ENCODE results near the gene AGPAT3.

Gene AGPAT3

GRCh38 chr21:43957128-43957571, 92.1 kb downstream of the AGPAT3 start:
- no peak for DNase-seq (ENCODE audit: low read depth)

- DNase-seq (ENCODE audit: low read depth): no peak
Observed at GRCh38 chr21:43957611-43958362, 92.8 kb downstream of the AGPAT3 start.

GRCh38 chr21:43958364-43959158, 93.5 kb downstream of the AGPAT3 start:
- DNase-seq (ENCODE audit: low read depth): no peak

GRCh38 chr21:43959231-43960116, 94.5 kb downstream of the AGPAT3 start:
- no peak for DNase-seq (ENCODE audit: low read depth)

- DNase-seq (ENCODE audit: low read depth): no peak
Observed at GRCh38 chr21:43961382-43961909, 96.4 kb downstream of the AGPAT3 start.

GRCh38 chr21:43965911-43966585, 101.0 kb downstream of the AGPAT3 start:
- DNase-seq (ENCODE audit: low read depth): no peak

GRCh38 chr21:43966946-43967512, 102.0 kb downstream of the AGPAT3 start:
- no peak for DNase-seq (ENCODE audit: low read depth)

GRCh38 chr21:43967981-43968380, 103.0 kb downstream of the AGPAT3 start:
- no peak for DNase-seq (ENCODE audit: low read depth)

GRCh38 chr21:43968410-43969114, 103.5 kb downstream of the AGPAT3 start:
- no peak for DNase-seq (ENCODE audit: low read depth)

- DNase-seq (ENCODE audit: low read depth): no peak
Observed at GRCh38 chr21:43969115-43969444, 104.1 kb downstream of the AGPAT3 start.

- DNase-seq (ENCODE audit: low read depth): no peak
Observed at GRCh38 chr21:43970551-43970950, 105.5 kb downstream of the AGPAT3 start.

- no peak for DNase-seq (ENCODE audit: low read depth)
Observed at GRCh38 chr21:43971201-43971991, 106.4 kb downstream of the AGPAT3 start.

GRCh38 chr21:43971992-43972255, 106.9 kb downstream of the AGPAT3 start:
- DNase-seq (ENCODE audit: low read depth): no peak

- DNase-seq (ENCODE audit: low read depth): no peak
Observed at GRCh38 chr21:43972850-43973633, 108.0 kb downstream of the AGPAT3 start.

- DNase-seq (ENCODE audit: low read depth): no peak
Observed at GRCh38 chr21:43973634-43973955, 108.6 kb downstream of the AGPAT3 start.

GRCh38 chr21:43974791-43975468, 109.9 kb downstream of the AGPAT3 start:
- no peak for DNase-seq (ENCODE audit: low read depth)

- DNase-seq (ENCODE audit: low read depth): peak; percentile 58
Observed at GRCh38 chr21:43975469-43976098, 110.6 kb downstream of the AGPAT3 start.

GRCh38 chr21:43976661-43977060, 111.6 kb downstream of the AGPAT3 start:
- DNase-seq (ENCODE audit: low read depth): no peak
